HL-60 (cell line): ENCODE results near the gene FOXA1.

Experiments used
- CTCF ChIP-seq: IDR thresholded peaks from one replicate; pipeline ENCODE4 v1.5.1; 2011; ENCODE audit warnings: low read length, control low read depth, inconsistent platforms; ENCODE audit not compliant: insufficient read depth
- GABPA ChIP-seq: IDR thresholded peaks from 2 replicates; pipeline ENCODE4 v1.6.1; 2012; ENCODE audit warnings: low read depth
- SPI1 ChIP-seq: IDR thresholded peaks from 2 replicates; pipeline ENCODE4 v1.6.1; 2012; ENCODE audit warnings: low read depth, mild to moderate bottlenecking, borderline replicate concordance

GRCh38 chr14:37615582-37616289 is 20.7 kb upstream of the FOXA1 start:
- no peak for TF ChIP-seq CTCF
- TF ChIP-seq SPI1, result no peak
- TF ChIP-seq GABPA, result no peak
